Neural crest cell (in vitro differentiated cells): ENCODE results near the gene MEF2A. TPM values are rescaled to one million over a fixed set of nuclear protein-coding genes. Genes with fewer than 3 reads are reported as not detected.
A peak's percentile ranks its signal among the peaks of the same experiment; 100 is the strongest.

Experiments used
- DNase-seq: peaks from one replicate; pipeline ENCODE4 v3.0.0; 2021; ENCODE audit warnings: low read depth, mixed read lengths, low spot score
- H3K27ac Mint-ChIP-seq: one replicate; pipeline ENCODE4 v1.8.0; 2021; ENCODE audit warnings: mild to moderate bottlenecking, mixed read lengths; ENCODE audit not compliant: unreplicated experiment
- H3K27me3 Mint-ChIP-seq: 2 replicates; pipeline ENCODE4 v1.8.0; 2021; ENCODE audit warnings: low read depth, mild to moderate bottlenecking, mixed read lengths
- H3K36me3 Mint-ChIP-seq: 2 replicates; pipeline ENCODE4 v1.8.0; 2021; ENCODE audit warnings: low read depth, mild to moderate bottlenecking, mixed read lengths
- H3K4me1 Mint-ChIP-seq: 2 replicates; pipeline ENCODE4 v1.8.0; 2021; ENCODE audit warnings: mixed read lengths
- H3K4me3 Mint-ChIP-seq: one replicate; pipeline ENCODE4 v1.8.0; 2021; ENCODE audit warnings: mild to moderate bottlenecking, mixed read lengths
- H3K9me3 Mint-ChIP-seq: 2 replicates; pipeline ENCODE4 v1.8.0; 2021; ENCODE audit warnings: mixed read lengths
- CTCF ChIP-seq: fragments of 200-600 bp; sonication (generic); conservative IDR thresholded peaks from 2 replicates; pipeline ENCODE4 v1.5.0; 2021; ENCODE audit warnings: antibody characterized with exemption, mild to moderate bottlenecking
- total RNA-seq: library from RNA; stranded (reverse); gene quantifications from 2 replicates; pipeline ENCODE4 v1.2.1, GENCODE V29; 2021

Gene MEF2A
- total RNA-seq, 1 donor from 2014 or later: 21.5 TPM

- Mint-ChIP-seq H3K36me3 (no peaks in the 10 kb centered on the region), H3K4me3 (no peak overlapping the region), H3K27me3 (no peaks in the 10 kb centered on the region), H3K27ac (no peak overlapping the region), H3K4me1 (peaks cover 6% of the 10 kb centered on the region), H3K9me3 (no peaks in the 10 kb centered on the region)
- no peak for DNase-seq
- no peak for TF ChIP-seq CTCF
Observed at GRCh38 chr15:99556011-99556410, 9.8 kb upstream of the MEF2A start.

- Mint-ChIP-seq H3K27ac (no peak overlapping the region), H3K9me3 (no peaks in the 10 kb centered on the region), H3K36me3 (no peaks in the 10 kb centered on the region), H3K4me3 (no peak overlapping the region), H3K27me3 (no peaks in the 10 kb centered on the region), H3K4me1 (peaks cover 6% of the 10 kb centered on the region)
- no peak for TF ChIP-seq CTCF
- DNase-seq: no peak
Observed at GRCh38 chr15:99556578-99556977, 9.2 kb upstream of the MEF2A start.

GRCh38 chr15:99558084-99558483, 7.7 kb upstream of the MEF2A start:
- peaks cover 12% of the 10 kb centered on the region for H3K4me1 Mint-ChIP-seq
- no peak overlapping the region for H3K4me3 Mint-ChIP-seq
- peaks cover 3% of the 10 kb centered on the region for H3K27me3 Mint-ChIP-seq
- no peak overlapping the region for H3K27ac Mint-ChIP-seq
- TF ChIP-seq CTCF: no peak
- H3K9me3 Mint-ChIP-seq: no peaks in the 10 kb centered on the region
- no peaks in the 10 kb centered on the region for H3K36me3 Mint-ChIP-seq
- no peak for DNase-seq

GRCh38 chr15:99558571-99558970, 7.2 kb upstream of the MEF2A start:
- Mint-ChIP-seq H3K27me3 (peaks cover 4% of the 10 kb centered on the region), H3K4me3 (no peak overlapping the region), H3K36me3 (no peaks in the 10 kb centered on the region), H3K9me3 (no peaks in the 10 kb centered on the region), H3K27ac (no peak overlapping the region), H3K4me1 (peaks cover 12% of the 10 kb centered on the region)
- no peak for TF ChIP-seq CTCF
- DNase-seq: no peak

- no peak for TF ChIP-seq CTCF
- Mint-ChIP-seq H3K27ac (no peak overlapping the region), H3K36me3 (no peaks in the 10 kb centered on the region), H3K9me3 (no peaks in the 10 kb centered on the region), H3K4me1 (peaks cover 23% of the 10 kb centered on the region), H3K4me3 (peak overlapping the region; percentile 18), H3K27me3 (peaks cover 16% of the 10 kb centered on the region)
- no peak for DNase-seq
Observed at GRCh38 chr15:99561476-99562230, 4.1 kb upstream of the MEF2A start.
